ENCODE data around the gene TMEM139. TPM values are rescaled to one million over a fixed set of nuclear protein-coding genes. Genes with fewer than 3 reads are reported as not detected.

TMEM139 gene
- total RNA-seq, 1 donor from 2014 or later = 0.20 TPM

DNA sequence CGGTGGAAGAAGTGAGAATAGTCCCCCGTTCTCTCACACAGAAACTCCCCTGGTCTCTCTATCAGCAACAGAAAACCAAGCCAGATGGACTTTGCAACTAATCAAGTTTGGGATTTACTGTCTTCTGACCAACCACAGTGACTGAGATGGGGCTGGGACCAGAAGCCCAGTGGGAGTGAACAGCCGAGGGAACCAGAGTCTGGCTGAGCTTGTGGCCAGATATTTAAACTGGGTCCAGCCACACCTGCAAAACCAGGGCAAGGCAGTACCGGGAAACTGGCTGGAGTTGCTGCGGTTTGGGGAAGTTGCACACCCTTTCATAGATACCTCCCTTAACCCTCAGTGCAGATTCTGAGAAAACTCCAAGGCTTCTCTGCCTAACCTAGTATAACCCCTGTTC is 15.5 kb upstream of the TMEM139 start:
- Histone ChIP-seq H4K20me1 (ENCODE audit: insufficient read depth, low read length) (no peaks in the 10 kb centered on the region), H3K4me2 (ENCODE audit: low read length) (no peak overlapping the region), H3K9ac (ENCODE audit: low read length) (no peak overlapping the region), H3K9me3 (ENCODE audit: insufficient read depth, low read depth, low read length) (no peaks in the 10 kb centered on the region), H2AFZ (ENCODE audit: low read depth, low read length) (no peak overlapping the region), H3K4me3 (ENCODE audit: insufficient read depth, low read depth, low read length) (no peak overlapping the region), H3K79me2 (ENCODE audit: insufficient read depth, low read length) (no peaks in the 10 kb centered on the region), H3K4me1 (ENCODE audit: insufficient read depth, low read length) (no peaks in the 10 kb centered on the region), H3K27ac (ENCODE audit: low read depth, low read length) (no peak overlapping the region), H3K27me3 (ENCODE audit: insufficient read depth, low read length) (no peaks in the 10 kb centered on the region), H3K36me3 (ENCODE audit: insufficient read depth, low read length) (peaks cover 11% of the 10 kb centered on the region)
- Mint-ChIP-seq H3K4me3 (ENCODE audit: unreplicated experiment) (no peak overlapping the region), H3K27me3 (ENCODE audit: low read depth, unreplicated experiment) (no peaks in the 10 kb centered on the region), H3K27ac (ENCODE audit: unreplicated experiment) (no peak overlapping the region), H3K9me3 (ENCODE audit: unreplicated experiment) (no peaks in the 10 kb centered on the region), H3K36me3 (ENCODE audit: low read depth, unreplicated experiment) (no peaks in the 10 kb centered on the region), H3K4me1 (ENCODE audit: low read depth, unreplicated experiment) (peaks cover 3% of the 10 kb centered on the region)
- no peak for DNase-seq (ENCODE audit: low read depth)
- TF ChIP-seq, protein P1, sequence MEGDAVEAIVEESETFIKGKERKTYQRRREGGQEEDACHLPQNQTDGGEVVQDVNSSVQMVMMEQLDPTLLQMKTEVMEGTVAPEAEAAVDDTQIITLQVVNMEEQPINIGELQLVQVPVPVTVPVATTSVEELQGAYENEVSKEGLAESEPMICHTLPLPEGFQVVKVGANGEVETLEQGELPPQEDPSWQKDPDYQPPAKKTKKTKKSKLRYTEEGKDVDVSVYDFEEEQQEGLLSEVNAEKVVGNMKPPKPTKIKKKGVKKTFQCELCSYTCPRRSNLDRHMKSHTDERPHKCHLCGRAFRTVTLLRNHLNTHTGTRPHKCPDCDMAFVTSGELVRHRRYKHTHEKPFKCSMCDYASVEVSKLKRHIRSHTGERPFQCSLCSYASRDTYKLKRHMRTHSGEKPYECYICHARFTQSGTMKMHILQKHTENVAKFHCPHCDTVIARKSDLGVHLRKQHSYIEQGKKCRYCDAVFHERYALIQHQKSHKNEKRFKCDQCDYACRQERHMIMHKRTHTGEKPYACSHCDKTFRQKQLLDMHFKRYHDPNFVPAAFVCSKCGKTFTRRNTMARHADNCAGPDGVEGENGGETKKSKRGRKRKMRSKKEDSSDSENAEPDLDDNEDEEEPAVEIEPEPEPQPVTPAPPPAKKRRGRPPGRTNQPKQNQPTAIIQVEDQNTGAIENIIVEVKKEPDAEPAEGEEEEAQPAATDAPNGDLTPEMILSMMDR (IDR thresholded peaks at IDR 0.05; ENCODE audit: insufficient read depth, low read depth, low read length) = no peak
- no peak for TF ChIP-seq EZH2 (IDR thresholded peaks at IDR 0.05; ENCODE audit: insufficient read depth, low read length)
- no peak for FAIRE-seq

DNA sequence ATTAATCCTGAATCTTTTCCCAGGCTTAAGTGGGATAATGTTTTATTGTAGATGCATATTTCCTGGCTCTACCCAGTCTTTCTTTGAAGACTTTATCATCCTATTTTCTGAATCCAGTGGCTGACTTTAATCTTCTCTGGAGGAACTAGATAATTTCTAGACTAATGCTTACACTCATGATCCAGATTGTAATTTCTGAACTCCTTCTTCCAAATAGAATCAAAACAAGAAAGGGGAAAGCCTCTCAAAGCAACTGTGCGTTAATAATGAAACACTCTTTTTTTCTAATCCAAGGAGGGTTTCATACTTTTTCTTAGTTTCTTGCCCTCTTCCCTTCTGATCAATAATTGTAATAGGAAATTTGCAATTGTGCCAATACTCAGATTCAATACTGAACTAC is 13.5 kb upstream of the TMEM139 start:
- TF ChIP-seq EZH2 (IDR thresholded peaks at IDR 0.05; ENCODE audit: insufficient read depth, low read length) = no peak
- TF ChIP-seq, protein P1 (IDR thresholded peaks at IDR 0.05; ENCODE audit: insufficient read depth, low read depth, low read length) = no peak
- no peaks in the 10 kb centered on the region for H3K27me3 ChIP-seq (ENCODE audit: insufficient read depth, low read length)
- Mint-ChIP-seq H3K27me3 (ENCODE audit: low read depth, unreplicated experiment) (no peaks in the 10 kb centered on the region), H3K9me3 (ENCODE audit: unreplicated experiment) (no peaks in the 10 kb centered on the region), H3K27ac (ENCODE audit: unreplicated experiment) (no peak overlapping the region), H3K4me3 (ENCODE audit: unreplicated experiment) (no peak overlapping the region), H3K4me1 (ENCODE audit: low read depth, unreplicated experiment) (no peaks in the 10 kb centered on the region), H3K36me3 (ENCODE audit: low read depth, unreplicated experiment) (no peaks in the 10 kb centered on the region)
- no peak overlapping the region for H2AFZ ChIP-seq (ENCODE audit: low read depth, low read length)
- H3K4me2 ChIP-seq (ENCODE audit: low read length) = no peak overlapping the region
- FAIRE-seq = no peak
- DNase-seq (ENCODE audit: low read depth) = no peak
- no peak overlapping the region for H3K4me3 ChIP-seq (ENCODE audit: insufficient read depth, low read depth, low read length)
- H3K27ac ChIP-seq (ENCODE audit: low read depth, low read length) = no peak overlapping the region
- H3K4me1 ChIP-seq (ENCODE audit: insufficient read depth, low read length) = no peaks in the 10 kb centered on the region
- no peak overlapping the region for H3K9ac ChIP-seq (ENCODE audit: low read length)
- no peaks in the 10 kb centered on the region for H3K9me3 ChIP-seq (ENCODE audit: insufficient read depth, low read depth, low read length)
- H4K20me1 ChIP-seq (ENCODE audit: insufficient read depth, low read length) = no peaks in the 10 kb centered on the region
- H3K36me3 ChIP-seq (ENCODE audit: insufficient read depth, low read length) = peaks cover 11% of the 10 kb centered on the region
- H3K79me2 ChIP-seq (ENCODE audit: insufficient read depth, low read length) = no peaks in the 10 kb centered on the region

DNA sequence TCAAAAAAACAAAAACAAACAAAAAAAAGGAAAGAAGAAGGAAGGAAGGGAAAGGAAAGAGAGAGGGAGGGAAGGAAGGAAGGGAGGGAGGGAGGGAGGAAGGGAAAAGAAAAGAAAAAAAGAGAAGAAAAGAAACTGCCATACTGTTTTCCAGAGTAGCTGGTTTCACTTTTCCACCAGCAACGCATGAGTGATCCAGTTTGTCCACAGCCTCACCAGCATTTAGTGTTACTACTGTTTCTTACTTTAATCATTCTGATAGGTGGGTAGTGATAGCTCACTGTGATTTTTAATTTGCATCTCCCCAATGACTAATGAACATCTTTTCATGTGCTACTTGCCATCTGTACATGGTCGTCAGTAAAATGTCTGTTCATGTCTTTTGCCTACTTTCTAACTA is 11.9 kb upstream of the TMEM139 start:
- Histone ChIP-seq H3K79me2 (ENCODE audit: insufficient read depth, low read length) (no peaks in the 10 kb centered on the region), H4K20me1 (ENCODE audit: insufficient read depth, low read length) (no peaks in the 10 kb centered on the region), H2AFZ (ENCODE audit: low read depth, low read length) (no peak overlapping the region), H3K9ac (ENCODE audit: low read length) (no peak overlapping the region), H3K4me1 (ENCODE audit: insufficient read depth, low read length) (no peaks in the 10 kb centered on the region), H3K9me3 (ENCODE audit: insufficient read depth, low read depth, low read length) (no peaks in the 10 kb centered on the region), H3K4me2 (ENCODE audit: low read length) (no peak overlapping the region), H3K36me3 (ENCODE audit: insufficient read depth, low read length) (peaks cover 4% of the 10 kb centered on the region), H3K27ac (ENCODE audit: low read depth, low read length) (no peak overlapping the region), H3K4me3 (ENCODE audit: insufficient read depth, low read depth, low read length) (no peak overlapping the region), H3K27me3 (ENCODE audit: insufficient read depth, low read length) (no peaks in the 10 kb centered on the region)
- no peaks in the 10 kb centered on the region for H3K4me1 Mint-ChIP-seq (ENCODE audit: low read depth, unreplicated experiment)
- H3K4me3 Mint-ChIP-seq (ENCODE audit: unreplicated experiment) = no peak overlapping the region
- TF ChIP-seq EZH2 (IDR thresholded peaks at IDR 0.05; ENCODE audit: insufficient read depth, low read length) = no peak
- TF ChIP-seq, protein P1 (IDR thresholded peaks at IDR 0.05; ENCODE audit: insufficient read depth, low read depth, low read length) = no peak
- DNase-seq (ENCODE audit: low read depth) = no peak
- no peaks in the 10 kb centered on the region for H3K27me3 Mint-ChIP-seq (ENCODE audit: low read depth, unreplicated experiment)
- no peak overlapping the region for H3K27ac Mint-ChIP-seq (ENCODE audit: unreplicated experiment)
- FAIRE-seq = no peak
- no peaks in the 10 kb centered on the region for H3K9me3 Mint-ChIP-seq (ENCODE audit: unreplicated experiment)
- H3K36me3 Mint-ChIP-seq (ENCODE audit: low read depth, unreplicated experiment) = no peaks in the 10 kb centered on the region

All from astrocyte (in vitro differentiated cells and primary cell).